ENCODE data around the gene CCNE1. TPM values are rescaled to one million over a fixed set of nuclear protein-coding genes. Genes with fewer than 3 reads are reported as not detected.

Gene CCNE1
- total and polyA plus RNA-seq, 2 experiments from 2014 or later: 19.9 to 24.6 TPM

GRCh38 chr19:29845574-29846176 is 33.9 kb downstream of the CCNE1 start:
- no peaks in the 10 kb centered on the region for H3K27me3 ChIP-seq
- H2AFZ ChIP-seq: peak overlapping the region; percentile 84
- no peaks in the 10 kb centered on the region for H3K9me3 ChIP-seq (ENCODE audit: low read depth)
- H4K20me1 ChIP-seq (ENCODE audit: insufficient read depth, poor library complexity, severe bottlenecking): no peaks in the 10 kb centered on the region
- WGBS (ENCODE audit: low lambda C conversion rate, missing lambda C conversion rate): 11% methylated on average over 19 of the region's 22 CpGs
- peak; percentile 66 for DNase-seq (ENCODE audit: low spot score)
- H3K4me1 ChIP-seq (ENCODE audit: insufficient read depth): peaks cover 27% of the 10 kb centered on the region
- H3K4me2 ChIP-seq: peak overlapping the region; percentile 95
- H3K27ac ChIP-seq: peak overlapping the region; percentile 95
- H3K36me3 ChIP-seq (replicated peaks; ENCODE audit: insufficient read depth, low read depth): no peaks in the 10 kb centered on the region
- H3K4me3 ChIP-seq: peak overlapping the region; percentile 71
- TF ChIP-seq CTCF (IDR thresholded peaks at IDR 0.05; ENCODE audit: poor library complexity) (no peak), EZH2phosphoT487 (IDR thresholded peaks at IDR 0.05; ENCODE audit: low read depth, severe bottlenecking, unreplicated experiment) (no peak), EZH2 (IDR thresholded peaks at IDR 0.05; ENCODE audit: borderline replicate concordance) (no peak)
- no peaks in the 10 kb centered on the region for H3K9me2 ChIP-seq (replicated peaks; ENCODE audit: insufficient read depth)
- H3K79me2 ChIP-seq: no peaks in the 10 kb centered on the region

- H3K9me3 ChIP-seq (ENCODE audit: low read depth): no peaks in the 10 kb centered on the region
- no peaks in the 10 kb centered on the region for H4K20me1 ChIP-seq (ENCODE audit: insufficient read depth, poor library complexity, severe bottlenecking)
- H3K79me2 ChIP-seq: no peaks in the 10 kb centered on the region
- peak overlapping the region; percentile 51 for H2AFZ ChIP-seq
- H3K36me3 ChIP-seq (replicated peaks; ENCODE audit: insufficient read depth, low read depth): no peaks in the 10 kb centered on the region
- no peaks in the 10 kb centered on the region for H3K27me3 ChIP-seq
- H3K4me3 ChIP-seq: no peak overlapping the region
- H3K4me1 ChIP-seq (ENCODE audit: insufficient read depth): peaks cover 4% of the 10 kb centered on the region
- WGBS (ENCODE audit: low lambda C conversion rate, missing lambda C conversion rate): 50% methylated on average over 2 of the region's 2 CpGs
- H3K27ac ChIP-seq: peak overlapping the region; percentile 72
- H3K9me2 ChIP-seq (replicated peaks; ENCODE audit: insufficient read depth): no peaks in the 10 kb centered on the region
- TF ChIP-seq EZH2 (IDR thresholded peaks at IDR 0.05; ENCODE audit: borderline replicate concordance) (no peak), EZH2phosphoT487 (IDR thresholded peaks at IDR 0.05; ENCODE audit: low read depth, severe bottlenecking, unreplicated experiment) (no peak), CTCF (IDR thresholded peaks at IDR 0.05; ENCODE audit: poor library complexity) (no peak)
- no peak for DNase-seq (ENCODE audit: low spot score)
- no peak overlapping the region for H3K4me2 ChIP-seq
Observed at GRCh38 chr19:29849208-29849607, 37.4 kb downstream of the CCNE1 start.

DNA sequence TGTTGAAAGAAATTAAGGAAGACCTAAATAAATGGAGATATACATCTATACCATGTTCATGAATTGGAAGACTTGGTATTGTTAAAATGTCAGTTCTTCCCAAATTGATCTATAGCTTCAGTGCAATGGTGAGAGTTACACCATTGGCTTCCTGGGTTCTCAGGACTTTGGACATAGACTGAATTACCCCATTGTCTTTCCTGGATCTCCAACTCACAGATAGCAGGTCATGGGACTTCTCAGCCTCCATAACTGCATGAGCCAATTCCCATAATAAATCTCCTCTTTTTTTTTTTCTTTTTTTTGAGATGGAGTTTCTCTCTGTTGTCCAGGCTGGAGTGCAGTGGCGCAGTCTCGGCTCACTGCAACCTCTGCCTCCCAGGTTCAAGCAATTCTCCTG is 38.7 kb downstream of the CCNE1 start:
- Histone ChIP-seq H3K27me3 (no peaks in the 10 kb centered on the region), H3K9me2 (replicated peaks; ENCODE audit: insufficient read depth) (no peaks in the 10 kb centered on the region), H4K20me1 (ENCODE audit: insufficient read depth, poor library complexity, severe bottlenecking) (no peaks in the 10 kb centered on the region), H3K9me3 (ENCODE audit: low read depth) (no peaks in the 10 kb centered on the region), H3K79me2 (no peaks in the 10 kb centered on the region), H3K36me3 (replicated peaks; ENCODE audit: insufficient read depth, low read depth) (no peaks in the 10 kb centered on the region), H3K27ac (no peak overlapping the region), H2AFZ (no peak overlapping the region), H3K4me1 (ENCODE audit: insufficient read depth) (peaks cover 4% of the 10 kb centered on the region), H3K4me3 (no peak overlapping the region), H3K4me2 (no peak overlapping the region)
- DNase-seq (ENCODE audit: low spot score): no peak
- WGBS (ENCODE audit: low lambda C conversion rate, missing lambda C conversion rate): 94% methylated on average over 2 of the region's 2 CpGs
- no peak for TF ChIP-seq EZH2phosphoT487 (IDR thresholded peaks at IDR 0.05; ENCODE audit: low read depth, severe bottlenecking, unreplicated experiment)
- no peak for TF ChIP-seq CTCF (IDR thresholded peaks at IDR 0.05; ENCODE audit: poor library complexity)
- no peak for TF ChIP-seq EZH2 (IDR thresholded peaks at IDR 0.05; ENCODE audit: borderline replicate concordance)
